Raji (cell line): Measurements from ENCODE around the gene NEK7.

ENCODE experiments used
- POLR2A ChIP-seq: IDR thresholded peaks from 2 replicates; pipeline ENCODE4 v1.6.1; 2011; ENCODE audit warnings: low read depth, low read length, control low read depth; ENCODE audit not compliant: insufficient read depth

NEK7 gene

GRCh38 chr1:198272492-198272891 lies 115.7 kb downstream of the NEK7 start:
- TF ChIP-seq POLR2A, result no peak

DNA sequence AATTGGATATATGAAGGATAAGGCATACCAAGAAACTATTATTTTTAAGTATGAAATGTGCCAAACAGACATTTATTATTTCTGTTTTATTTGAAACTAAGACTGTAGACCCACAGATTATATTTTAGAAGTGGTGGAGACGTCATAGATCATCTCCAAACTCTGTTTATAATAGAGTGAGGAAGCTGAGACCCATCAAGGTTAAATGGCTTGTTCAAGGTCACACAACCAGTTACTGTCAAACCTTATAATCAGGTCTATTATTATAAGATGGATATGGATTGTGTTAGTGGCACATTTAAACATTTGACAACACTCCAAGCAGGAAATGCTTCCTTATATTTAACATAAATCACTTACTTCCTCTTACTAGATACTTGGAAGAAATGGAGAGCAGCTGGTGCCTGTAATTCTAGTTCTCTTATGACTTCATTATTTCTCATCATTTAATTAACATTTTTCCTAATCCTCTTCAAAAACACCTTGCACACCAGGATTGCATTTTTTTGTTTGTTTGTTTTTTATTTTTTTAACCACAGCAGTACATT lies 117.0 kb downstream of the NEK7 start:
- no peak for TF ChIP-seq POLR2A

DNA sequence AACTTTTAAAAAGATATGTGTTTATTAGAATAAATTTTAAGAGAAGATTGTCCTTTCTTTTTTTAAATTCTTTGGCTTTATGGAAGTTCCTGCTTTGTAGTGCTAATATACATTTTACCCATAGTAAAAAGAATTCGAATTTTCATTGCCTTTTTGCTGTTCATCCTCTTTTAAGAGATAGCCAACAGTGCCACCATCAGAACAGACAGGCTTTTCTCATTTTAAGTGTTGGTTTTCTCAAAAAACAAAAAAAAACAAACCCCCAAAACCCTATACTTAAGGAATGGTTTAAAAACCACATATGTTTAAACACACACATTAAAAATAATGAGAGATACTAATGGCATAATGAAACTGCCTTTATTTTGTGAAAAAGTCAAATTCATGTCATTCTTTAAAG lies 118.8 kb downstream of the NEK7 start:
- no peak for TF ChIP-seq POLR2A

DNA sequence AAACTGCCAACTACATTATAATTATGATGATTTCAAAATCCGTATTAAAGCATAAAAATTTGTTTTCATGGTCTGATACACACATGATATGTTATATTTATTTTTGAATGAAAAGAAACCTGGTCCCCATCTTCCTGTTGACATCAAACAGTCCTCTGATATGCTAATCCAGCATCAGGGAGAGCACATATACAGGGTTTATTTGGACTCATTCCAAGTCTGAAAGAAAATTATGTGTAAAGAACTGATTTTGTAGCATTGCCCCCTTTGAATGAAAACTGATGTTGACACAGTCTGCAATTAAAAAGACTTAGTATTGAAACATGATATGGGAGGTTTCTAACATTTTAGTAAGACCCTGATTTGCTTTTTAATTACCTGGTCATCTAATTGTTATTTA lies 119.4 kb downstream of the NEK7 start:
- no peak for TF ChIP-seq POLR2A

- TF ChIP-seq POLR2A, result no peak
These were observed 122.1 kb downstream of the NEK7 start for GRCh38 chr1:198278943-198279342.

- no peak for TF ChIP-seq POLR2A
These were observed 123.3 kb downstream of the NEK7 start for GRCh38 chr1:198280080-198280479.

DNA sequence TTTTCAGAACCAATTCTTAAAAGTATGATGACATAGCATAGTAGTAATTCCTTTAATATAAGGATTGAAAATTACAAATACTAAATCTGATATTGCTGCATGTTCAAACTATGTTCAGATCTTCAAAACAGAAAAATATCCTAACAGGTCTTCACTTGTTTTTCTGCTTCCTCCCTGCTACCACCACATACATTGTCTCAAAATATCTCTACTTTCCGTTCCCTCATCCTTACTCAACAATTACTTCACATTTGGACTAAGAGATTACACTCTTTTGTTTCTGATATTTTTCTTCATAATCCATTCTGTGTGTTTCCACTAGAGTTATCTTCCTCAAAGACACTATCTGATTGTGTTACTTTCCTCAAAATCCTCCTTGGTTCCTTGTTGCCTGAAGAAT lies 125.1 kb downstream of the NEK7 start:
- no peak for TF ChIP-seq POLR2A

DNA sequence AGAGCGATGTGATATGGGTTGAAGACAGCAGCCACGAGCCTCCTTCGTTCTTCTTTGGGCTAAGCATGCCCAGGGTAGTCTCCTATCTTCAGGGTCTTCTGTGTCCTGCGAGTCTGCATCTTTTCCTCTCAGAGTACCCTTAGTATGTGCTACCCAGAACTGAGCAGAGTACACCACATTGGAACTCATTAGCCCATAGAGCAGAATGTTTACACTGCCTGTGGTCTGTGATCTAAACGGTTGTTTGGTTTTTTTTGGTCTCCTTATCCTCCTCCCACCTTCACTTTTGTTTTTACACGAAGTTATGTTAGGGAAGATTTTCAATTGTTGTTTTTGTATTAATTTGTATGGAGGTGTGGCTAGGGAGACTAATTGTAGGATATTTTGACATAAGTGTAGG lies 126.4 kb downstream of the NEK7 start:
- no peak for TF ChIP-seq POLR2A

GRCh38 chr1:198287916-198288315 lies 131.1 kb downstream of the NEK7 start:
- TF ChIP-seq POLR2A, result no peak

- TF ChIP-seq POLR2A, result no peak
These were observed 133.4 kb downstream of the NEK7 start for GRCh38 chr1:198290089-198290683.

- no peak for TF ChIP-seq POLR2A
These were observed 134.2 kb downstream of the NEK7 start for GRCh38 chr1:198291036-198291435.

DNA sequence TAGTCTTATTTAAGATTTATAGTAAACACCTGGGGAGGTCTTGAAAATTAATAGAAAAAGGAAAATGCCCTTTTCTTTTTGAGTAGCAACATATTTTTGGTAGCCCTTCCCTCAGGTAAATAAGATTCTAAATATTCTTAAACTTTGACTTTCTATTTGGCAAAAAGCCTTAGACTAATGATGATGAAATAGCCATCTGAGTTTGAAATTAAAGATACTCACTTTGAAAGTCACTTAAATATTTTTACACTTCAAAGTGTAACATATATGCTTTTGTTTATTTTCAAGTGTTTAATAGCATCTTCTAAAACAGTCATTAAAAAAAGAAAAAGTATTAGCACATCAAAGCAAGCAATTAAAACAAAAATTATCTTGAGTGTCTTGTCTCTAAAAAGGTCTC lies 135.1 kb downstream of the NEK7 start:
- TF ChIP-seq POLR2A, result no peak

- no peak for TF ChIP-seq POLR2A
These were observed 138.4 kb downstream of the NEK7 start for GRCh38 chr1:198295225-198295624.

DNA sequence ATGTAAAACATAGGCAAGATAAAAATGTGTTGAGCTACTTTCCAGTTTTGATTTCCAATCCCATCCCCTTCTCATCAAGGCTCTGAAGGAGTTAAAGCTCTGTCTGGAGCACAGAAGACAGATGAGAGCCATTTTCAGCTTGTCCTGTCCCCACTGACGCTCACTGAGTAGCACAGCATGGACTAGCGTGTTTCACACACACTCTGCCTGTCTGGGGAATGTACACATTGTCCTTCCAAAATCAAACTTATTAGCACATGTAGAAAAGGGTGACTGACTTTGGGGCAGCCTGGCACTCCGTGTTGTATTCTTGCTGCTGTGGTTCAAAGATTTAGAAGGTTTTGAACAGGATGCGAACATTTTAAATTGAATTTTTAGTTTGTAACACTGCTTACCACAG lies 139.2 kb downstream of the NEK7 start:
- TF ChIP-seq POLR2A, result no peak

- no peak for TF ChIP-seq POLR2A
These were observed 140.5 kb downstream of the NEK7 start for GRCh38 chr1:198297281-198297680.

GRCh38 chr1:198298640-198299039 lies 141.8 kb downstream of the NEK7 start:
- no peak for TF ChIP-seq POLR2A

DNA sequence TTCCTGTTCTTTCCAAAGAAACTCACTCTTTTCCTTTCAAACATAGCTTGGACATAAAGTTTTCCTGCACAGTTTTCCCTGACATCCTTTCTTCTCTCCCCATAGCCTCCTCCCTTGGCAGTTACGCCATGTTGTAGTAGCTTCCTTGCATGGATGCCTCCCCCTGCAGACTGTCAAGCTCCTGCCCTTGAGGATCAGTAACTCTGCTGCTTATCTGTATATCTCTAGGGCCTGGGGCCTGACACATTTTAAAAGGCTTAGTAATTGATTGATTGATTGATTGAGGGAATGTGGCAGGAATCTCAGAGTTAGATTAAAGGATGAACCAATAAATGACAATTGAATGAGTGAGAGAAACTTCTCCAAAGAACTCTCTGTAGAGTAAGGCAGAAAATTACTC lies 143.7 kb downstream of the NEK7 start:
- no peak for TF ChIP-seq POLR2A
